Ramos (cell line): ENCODE results near the gene CHRM2.

Source experiments
- in situ Hi-C: fragments of 300-500 bp; cut with MboI; formaldehyde crosslinking; loops from one replicate; pipeline ENCODE4 v1.14.3; 2022; ENCODE audit warnings: low sequenced_read_pairs; ENCODE audit not compliant: unreplicated experiment

Gene CHRM2

DNA sequence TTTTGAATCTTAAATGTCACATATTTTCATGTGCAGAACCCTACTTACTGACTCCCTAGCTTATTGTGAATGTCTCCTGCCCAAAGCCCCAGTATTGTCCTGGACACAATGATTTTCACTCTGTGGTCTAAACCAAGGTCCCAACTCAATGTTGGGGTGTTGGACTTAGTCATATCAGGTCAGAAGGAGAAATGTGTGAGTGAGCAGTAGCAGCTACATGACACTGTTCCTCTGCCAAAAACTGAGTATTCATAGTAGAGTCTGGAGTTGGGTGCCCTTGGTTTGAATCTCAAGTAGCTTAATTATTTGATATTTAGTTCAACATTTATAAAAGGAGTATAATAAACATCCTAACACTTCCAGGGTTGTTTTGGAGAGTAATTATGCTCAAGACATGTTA, 141.0 kb downstream of the CHRM2 start:
- in situ Hi-C loops = no loop called here

DNA sequence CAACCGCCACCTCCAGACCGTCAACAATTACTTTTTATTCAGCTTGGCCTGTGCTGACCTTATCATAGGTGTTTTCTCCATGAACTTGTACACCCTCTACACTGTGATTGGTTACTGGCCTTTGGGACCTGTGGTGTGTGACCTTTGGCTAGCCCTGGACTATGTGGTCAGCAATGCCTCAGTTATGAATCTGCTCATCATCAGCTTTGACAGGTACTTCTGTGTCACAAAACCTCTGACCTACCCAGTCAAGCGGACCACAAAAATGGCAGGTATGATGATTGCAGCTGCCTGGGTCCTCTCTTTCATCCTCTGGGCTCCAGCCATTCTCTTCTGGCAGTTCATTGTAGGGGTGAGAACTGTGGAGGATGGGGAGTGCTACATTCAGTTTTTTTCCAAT, 146.6 kb downstream of the CHRM2 start:
- in situ Hi-C loops = no loop called here

DNA sequence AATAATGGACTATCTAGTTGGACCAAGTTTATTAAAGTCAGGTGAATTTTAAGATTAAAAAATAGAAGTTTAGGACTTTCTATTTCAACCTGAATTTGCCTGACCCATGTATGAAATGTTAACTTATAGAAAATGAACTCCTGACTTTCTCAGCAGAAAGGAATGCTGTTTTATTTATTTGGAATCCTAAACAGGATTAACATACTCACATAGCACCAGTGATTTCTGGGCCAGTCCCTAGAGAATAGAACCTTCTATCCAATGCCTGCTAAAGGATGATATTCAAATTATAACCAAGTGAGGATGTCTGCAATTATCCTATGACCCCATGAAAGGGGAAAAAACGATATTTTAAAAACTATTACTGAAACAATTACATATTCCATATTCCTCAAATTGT, 148.8 kb downstream of the CHRM2 start:
- in situ Hi-C loops = no loop called here

DNA sequence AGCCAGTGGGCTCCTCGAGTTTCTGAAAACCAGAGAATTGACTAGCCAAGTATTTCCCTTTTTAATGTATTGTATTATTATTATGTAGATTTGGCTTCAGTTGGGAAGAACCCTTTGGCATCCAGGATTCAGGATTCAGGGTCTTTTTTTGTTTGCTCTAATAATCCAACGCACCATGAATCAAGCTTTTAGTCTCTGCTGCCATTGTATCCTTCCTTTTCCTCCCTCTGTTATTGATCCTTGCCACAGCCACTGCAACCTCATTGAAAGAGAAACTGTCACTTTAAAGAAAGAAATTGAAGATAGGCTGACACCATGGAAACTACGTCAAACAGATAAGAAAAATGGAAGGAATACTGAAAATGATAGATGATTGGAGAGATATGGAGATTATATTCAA, 150.0 kb downstream of the CHRM2 start:
- in situ Hi-C loops = no loop called here

DNA sequence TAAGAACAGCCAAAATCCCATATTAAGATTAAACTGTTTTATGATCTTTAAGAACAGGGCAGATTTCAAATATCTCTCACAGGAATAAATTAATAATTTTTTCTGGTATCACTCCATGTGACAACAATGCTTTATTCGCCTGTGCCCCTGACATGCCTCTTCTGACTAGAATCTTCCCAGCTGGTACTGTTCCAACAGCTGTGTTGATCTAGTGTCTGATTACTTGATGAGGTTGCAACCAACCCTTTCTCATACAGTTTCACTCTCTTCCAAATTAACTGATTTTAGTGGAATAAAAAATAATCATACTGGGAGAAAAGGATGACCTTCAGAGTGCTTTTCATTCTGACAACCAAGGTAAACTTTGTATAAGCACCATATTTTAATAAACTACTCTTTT, 151.9 kb downstream of the CHRM2 start:
- in situ Hi-C loops = no loop called here

DNA sequence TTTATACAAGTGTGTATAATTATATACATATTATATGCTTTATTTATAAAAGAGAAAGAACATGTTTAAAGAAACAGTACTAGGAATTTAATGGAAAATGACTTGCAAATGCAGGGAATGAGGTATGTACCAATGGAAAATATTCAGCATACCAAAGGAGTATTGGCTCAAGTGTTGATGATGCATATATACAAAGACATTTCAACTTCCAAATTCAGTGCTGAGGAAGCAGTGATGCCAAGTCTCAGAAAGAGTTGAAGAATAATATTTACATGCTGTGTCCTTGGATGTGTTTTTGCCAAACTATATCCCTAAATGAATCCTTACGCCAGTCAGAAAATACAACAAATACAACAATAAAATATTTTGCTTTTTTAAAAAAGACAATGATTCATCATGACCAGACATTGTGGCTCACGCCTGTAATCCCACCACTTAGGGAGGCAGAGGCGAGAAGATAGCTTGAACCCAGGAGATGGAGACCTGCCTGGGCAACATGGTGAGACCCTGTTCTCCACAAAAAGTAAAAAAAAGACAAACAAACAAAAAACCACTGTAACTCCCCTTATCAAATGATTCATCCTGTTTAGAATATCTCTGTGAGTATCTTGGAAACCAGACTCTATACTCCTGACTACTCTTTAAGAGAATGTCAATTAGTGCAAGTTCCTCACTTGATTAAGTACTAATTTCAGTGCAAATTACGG, 157.2 kb downstream of the CHRM2 start:
- in situ Hi-C loops = no loop called here

DNA sequence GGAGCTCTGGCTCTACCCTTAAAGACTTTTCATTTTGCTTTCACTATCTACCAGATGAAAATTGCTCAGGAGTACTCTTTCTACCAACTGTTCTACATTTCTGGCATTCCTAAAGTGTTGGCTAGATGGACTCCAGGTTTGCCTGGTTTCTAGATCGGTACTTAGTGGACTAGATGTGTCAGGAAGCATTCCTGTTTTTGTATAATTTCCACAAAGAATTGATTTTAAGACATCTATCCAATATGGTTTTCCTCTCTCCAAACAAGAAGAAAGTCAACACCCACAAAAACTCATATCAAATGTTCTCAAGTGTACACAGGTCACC, 157.7 kb downstream of the CHRM2 start:
- in situ Hi-C loops = no loop called here

DNA sequence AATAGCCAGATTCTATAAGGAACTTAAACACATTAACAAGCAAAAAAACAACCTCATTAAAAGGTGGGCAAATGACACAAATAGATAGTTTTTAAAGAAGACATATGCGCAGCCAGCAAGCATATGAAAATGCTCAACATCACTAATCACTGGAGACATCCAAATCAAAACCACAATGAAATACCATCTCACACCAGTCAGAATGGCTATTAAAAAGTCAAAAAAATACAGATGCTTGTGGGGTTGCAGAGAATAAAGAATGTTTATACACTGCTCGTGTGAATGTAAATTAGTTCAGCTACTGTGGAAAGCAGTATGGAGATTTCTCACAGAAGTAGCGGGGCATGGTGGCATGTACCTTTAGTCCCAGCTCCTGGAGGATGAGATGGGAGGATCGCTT, 164.0 kb downstream of the CHRM2 start:
- in situ Hi-C loops = no loop called here

DNA sequence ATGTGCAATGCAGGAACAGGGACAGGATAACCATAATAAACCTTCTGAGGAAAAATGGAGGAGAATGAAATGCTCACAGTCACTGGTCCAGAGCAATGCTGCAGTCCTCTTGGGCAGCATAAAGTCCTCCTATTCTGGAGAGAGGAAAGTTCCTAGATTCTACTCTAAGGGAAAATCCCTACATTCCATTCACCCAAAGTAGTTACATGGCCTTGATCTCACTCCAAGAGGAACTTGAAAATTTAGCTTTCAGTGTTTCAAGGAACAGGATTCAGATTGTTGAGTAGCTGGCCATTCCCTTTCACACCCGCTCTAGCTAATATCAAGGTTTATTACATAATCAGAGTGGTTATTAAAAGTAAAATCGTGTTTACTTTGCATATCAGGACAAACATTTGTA, 168.3 kb downstream of the CHRM2 start:
- in situ Hi-C loops = no loop called here

DNA sequence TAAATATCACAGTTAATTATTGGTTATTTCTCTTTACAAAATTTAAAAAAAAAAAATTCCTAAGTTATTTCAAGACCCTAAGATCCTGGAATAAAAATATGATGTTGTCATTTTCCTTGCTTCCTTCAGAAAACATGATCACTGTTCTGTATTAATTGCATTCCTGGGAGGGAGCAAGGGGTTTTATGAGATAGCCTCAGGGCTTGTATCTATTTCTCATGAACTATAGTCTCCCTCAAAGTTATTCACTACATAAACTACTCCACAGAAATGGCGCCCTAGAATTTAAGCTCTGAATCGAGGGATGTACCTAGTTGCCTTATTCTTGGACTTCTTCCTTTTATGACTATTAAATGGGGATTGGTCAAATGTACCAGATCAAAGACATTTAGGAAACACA, 170.3 kb downstream of the CHRM2 start:
- in situ Hi-C loops = no loop called here

- in situ Hi-C loops = no loop called here
These were observed 172.3 kb downstream of the CHRM2 start for GRCh38 chr7:137040745-137041144.

- in situ Hi-C loops = no loop called here
These were observed 177.1 kb downstream of the CHRM2 start for GRCh38 chr7:137045573-137045972.

DNA sequence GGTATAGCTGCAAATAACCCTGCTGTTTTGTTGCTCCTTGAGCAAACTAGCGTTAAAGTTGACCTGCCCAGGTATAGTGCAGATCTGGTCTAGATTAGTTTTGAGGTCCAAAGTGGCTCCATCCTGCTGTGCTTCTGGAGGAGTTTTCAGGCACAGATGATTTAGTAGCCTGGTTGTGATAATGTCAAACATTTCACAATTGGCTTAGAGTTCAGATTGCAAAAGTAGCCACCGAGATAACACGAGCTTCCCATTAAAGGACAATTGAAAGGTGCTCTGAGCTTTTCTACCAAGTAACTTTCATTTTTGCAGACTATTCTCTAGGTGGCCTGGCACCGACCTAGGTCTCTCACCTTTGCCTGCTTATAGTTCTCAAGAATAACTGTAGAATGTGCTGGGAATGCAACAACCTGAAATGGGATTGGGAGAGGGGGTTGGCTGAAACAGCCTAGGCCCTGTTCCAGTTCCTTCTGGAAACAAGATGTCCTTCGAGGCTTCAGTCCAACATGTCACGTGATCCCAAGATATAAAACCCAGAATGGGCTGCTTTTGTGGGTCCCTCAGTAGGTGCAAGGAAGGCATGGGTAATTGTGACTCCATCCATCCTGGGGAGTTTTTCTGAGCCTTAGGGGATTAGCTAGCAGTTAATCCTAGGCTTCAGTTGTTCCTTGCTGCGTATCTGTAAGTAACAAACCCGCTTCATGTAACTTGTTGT, 201.0 kb downstream of the CHRM2 start:
- in situ Hi-C loops = no loop called here
